Right lobe of liver (tissue), 4 donors: ENCODE data around the gene POLR2J.
"Not testable (repeated sequence)": the region's sequence is repeated elsewhere in the genome, so short reads cannot be mapped to it uniquely, and the experiment has no call there.

Experiments
- CTCF ChIP-seq, 4 donors: fragments of 200-600 bp in 3 of 4; fragments of 450-650 bp in 1 of 4; IDR thresholded peaks; one replicate each; pipeline versions ENCODE4 v1.5.1 to v1.8.0; 2016 to 2022; ENCODE audit warnings: antibody characterized with exemption in 4 of 4, mild to moderate bottlenecking in 2 of 4
- POLR2A ChIP-seq: fragments of 450-650 bp; IDR thresholded peaks from one replicate; pipeline ENCODE4 v1.6.1; 2017; ENCODE audit warnings: antibody characterized with exemption, mild to moderate bottlenecking
- donor health status: DM: no; HTN: no; CAD: no.
- donor health status: DM: no; HTN: no; CAD: no.
- donor health status: DM: no; HTN: yes; CAD: no.

- not testable (repeated sequence) for TF ChIP-seq CTCF (IDR thresholded peaks at IDR 0.05); POLR2A
Measured at GRCh38 chr7:102498321-102498720, 19.6 kb upstream of the POLR2J start.
